Stomach (tissue), 4 donors: Measurements from ENCODE around the gene PPP1R36.

Source experiments
- CTCF ChIP-seq, 7 experiments: fragments of 450-650 bp in 4 of 7; fragments of 200-600 bp in 3 of 7; sonication (generic) in 3 of 7; IDR thresholded peaks; one replicate each; pipeline ENCODE4 v1.5.1; 2016 to 2019; ENCODE audit warnings: antibody characterized with exemption in 7 of 7, control low read depth in 2 of 7, mild to moderate bottlenecking in 1 of 7
- EP300 ChIP-seq: sonication (generic); formaldehyde crosslinking; IDR thresholded peaks from one replicate; pipeline ENCODE4 v1.6.1; 2017; ENCODE audit warnings: antibody characterized with exemption
- POLR2A ChIP-seq, 4 donors: fragments of 450-650 bp; IDR thresholded peaks; one replicate each; pipeline ENCODE4 v1.6.1; 2016; ENCODE audit warnings: antibody characterized with exemption in 4 of 4, control low read depth in 2 of 4, mild to moderate bottlenecking in 1 of 4, moderate library complexity in 1 of 4

GRCh38 chr14:64525354-64525753 is 24.4 kb upstream of the PPP1R36 start:
- TF ChIP-seq CTCF (IDR thresholded peaks at IDR 0.05) = no peak
- TF ChIP-seq POLR2A (IDR thresholded peaks at IDR 0.05) = no peak
- TF ChIP-seq EP300 = no peak
